ENCODE measurements around the gene TRAPPC10.
A peak's percentile ranks its signal among the peaks of the same experiment; 100 is the strongest.

Gene TRAPPC10

GRCh38 chr21:44057055-44057454 is 44.9 kb downstream of the TRAPPC10 start:
- DNase-seq: no peak
- in situ Hi-C loops (cut with MboI; ENCODE audit: low pct_unique_long_range_greater_than_20kb, low sequenced_read_pairs): no loop called here

- in situ Hi-C loops (cut with MboI; ENCODE audit: low pct_unique_long_range_greater_than_20kb, low sequenced_read_pairs): no loop called here
- no peak for DNase-seq
These were observed 46.0 kb downstream of the TRAPPC10 start for GRCh38 chr21:44057960-44058651.

- in situ Hi-C loops (cut with MboI; ENCODE audit: low pct_unique_long_range_greater_than_20kb, low sequenced_read_pairs): no loop called here
- no peak for DNase-seq
These were observed 46.5 kb downstream of the TRAPPC10 start for GRCh38 chr21:44058652-44058964.

- DNase-seq: no peak
- in situ Hi-C loops (cut with MboI; ENCODE audit: low pct_unique_long_range_greater_than_20kb, low sequenced_read_pairs): no loop called here
These were observed 46.9 kb downstream of the TRAPPC10 start for GRCh38 chr21:44058981-44059380.

- no peak for DNase-seq
- in situ Hi-C loops (cut with MboI; ENCODE audit: low pct_unique_long_range_greater_than_20kb, low sequenced_read_pairs): no loop called here
These were observed 47.6 kb downstream of the TRAPPC10 start for GRCh38 chr21:44059710-44060109.

- in situ Hi-C loops (cut with MboI; ENCODE audit: low pct_unique_long_range_greater_than_20kb, low sequenced_read_pairs): no loop called here
- no peak for DNase-seq
These were observed 50.3 kb downstream of the TRAPPC10 start for GRCh38 chr21:44062380-44062779.

- in situ Hi-C loops (cut with MboI; ENCODE audit: low pct_unique_long_range_greater_than_20kb, low sequenced_read_pairs): no loop called here
- no peak for DNase-seq
These were observed 51.2 kb downstream of the TRAPPC10 start for GRCh38 chr21:44063151-44063912.

- in situ Hi-C loops (cut with MboI; ENCODE audit: low pct_unique_long_range_greater_than_20kb, low sequenced_read_pairs): no loop called here
- no peak for DNase-seq
These were observed 52.8 kb downstream of the TRAPPC10 start for GRCh38 chr21:44064852-44065403.

- peak; percentile 51 for DNase-seq
- in situ Hi-C loops (cut with MboI; ENCODE audit: low pct_unique_long_range_greater_than_20kb, low sequenced_read_pairs): no loop called here
These were observed 53.3 kb downstream of the TRAPPC10 start for GRCh38 chr21:44065428-44065827.

- no peak for DNase-seq
- in situ Hi-C loops (cut with MboI; ENCODE audit: low pct_unique_long_range_greater_than_20kb, low sequenced_read_pairs): no loop called here
These were observed 54.0 kb downstream of the TRAPPC10 start for GRCh38 chr21:44066116-44066515.

- no peak for DNase-seq
- in situ Hi-C loops (cut with MboI; ENCODE audit: low pct_unique_long_range_greater_than_20kb, low sequenced_read_pairs): no loop called here
These were observed 55.1 kb downstream of the TRAPPC10 start for GRCh38 chr21:44067011-44067839.

GRCh38 chr21:44070391-44070790 is 58.3 kb downstream of the TRAPPC10 start:
- in situ Hi-C loops (cut with MboI; ENCODE audit: low pct_unique_long_range_greater_than_20kb, low sequenced_read_pairs): no loop called here
- DNase-seq: no peak

GRCh38 chr21:44071359-44072104 is 59.4 kb downstream of the TRAPPC10 start:
- in situ Hi-C loops (cut with MboI; ENCODE audit: low pct_unique_long_range_greater_than_20kb, low sequenced_read_pairs): no loop called here
- no peak for DNase-seq

- in situ Hi-C loops (cut with MboI; ENCODE audit: low pct_unique_long_range_greater_than_20kb, low sequenced_read_pairs): no loop called here
These were observed 60.0 kb downstream of the TRAPPC10 start for GRCh38 chr21:44072111-44072510.

GRCh38 chr21:44074315-44074958 is 62.3 kb downstream of the TRAPPC10 start:
- DNase-seq: no peak
- in situ Hi-C loops (cut with MboI; ENCODE audit: low pct_unique_long_range_greater_than_20kb, low sequenced_read_pairs): no loop called here

More at GRCh38 chr21:44072111-44072510, 60.0 kb downstream of the TRAPPC10 start:
- no peak for DNase-seq

GRCh38 chr21:44076316-44076715 is 64.2 kb downstream of the TRAPPC10 start:
- in situ Hi-C loops (cut with MboI; ENCODE audit: low pct_unique_long_range_greater_than_20kb, low sequenced_read_pairs): no loop called here
- DNase-seq: no peak

- no peak for DNase-seq
- in situ Hi-C loops (cut with MboI; ENCODE audit: low pct_unique_long_range_greater_than_20kb, low sequenced_read_pairs): no loop called here
These were observed 66.4 kb downstream of the TRAPPC10 start for GRCh38 chr21:44078411-44078981.

- no peak for DNase-seq
- in situ Hi-C loops (cut with MboI; ENCODE audit: low pct_unique_long_range_greater_than_20kb, low sequenced_read_pairs): no loop called here
These were observed 67.3 kb downstream of the TRAPPC10 start for GRCh38 chr21:44079446-44079845.

Measured in KBM-7 (cell line).